Stimulated activated CD8-positive, alpha-beta memory T cell treated with anti-CD3 and anti-CD28 coated beads, Interleukin-7, amount 100 ng/mL, for 4 hours (primary cell): Measurements from ENCODE around the gene IER2.
"Not testable (repeated sequence)": the region's sequence is repeated elsewhere in the genome, so short reads cannot be mapped to it uniquely, and the experiment has no call there.

Experiments used
- DNase-seq, 2 donors: peaks; one replicate each; pipeline ENCODE4 v3.0.0-alpha.2; 2020; ENCODE audit warnings: low read depth in 2 of 2

IER2 gene

DNA sequence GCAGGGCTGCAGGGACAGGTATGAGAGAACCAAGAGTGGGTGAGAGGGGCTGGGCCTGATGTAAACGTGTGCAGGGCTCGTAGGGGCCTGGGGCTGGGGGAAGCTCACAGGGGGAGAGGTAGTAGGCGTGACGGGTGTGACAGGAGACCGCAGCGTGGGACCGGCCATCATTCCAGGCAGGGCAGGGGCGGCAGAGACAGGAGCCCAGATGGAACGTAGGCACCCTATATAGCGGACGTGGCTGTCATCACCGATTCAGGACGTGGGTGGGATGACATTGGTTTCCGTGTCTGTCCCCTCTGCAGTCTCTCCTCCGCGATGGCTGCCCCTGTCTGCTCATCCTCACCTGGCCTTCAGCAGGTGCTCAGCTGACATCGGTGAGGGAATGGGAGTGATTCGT, 48.4 kb downstream of the IER2 start:
- no peak for DNase-seq

- not testable (repeated sequence) for DNase-seq
Observed at GRCh38 chr19:13202112-13202511, 51.9 kb downstream of the IER2 start.
